Stimulated activated CD8-positive, alpha-beta memory T cell treated with anti-CD3 and anti-CD28 coated beads, Interleukin-4, amount 100 ng/mL, for 24 hours (primary cell): ENCODE data around the gene ST6GALNAC3.
"Not testable (repeated sequence)": the region's sequence is repeated elsewhere in the genome, so short reads cannot be mapped to it uniquely, and the experiment has no call there.

Experiments used
- DNase-seq: peaks from one replicate; pipeline ENCODE4 v3.0.0-alpha.2; 2020; ENCODE audit warnings: low read depth

Gene ST6GALNAC3

DNA sequence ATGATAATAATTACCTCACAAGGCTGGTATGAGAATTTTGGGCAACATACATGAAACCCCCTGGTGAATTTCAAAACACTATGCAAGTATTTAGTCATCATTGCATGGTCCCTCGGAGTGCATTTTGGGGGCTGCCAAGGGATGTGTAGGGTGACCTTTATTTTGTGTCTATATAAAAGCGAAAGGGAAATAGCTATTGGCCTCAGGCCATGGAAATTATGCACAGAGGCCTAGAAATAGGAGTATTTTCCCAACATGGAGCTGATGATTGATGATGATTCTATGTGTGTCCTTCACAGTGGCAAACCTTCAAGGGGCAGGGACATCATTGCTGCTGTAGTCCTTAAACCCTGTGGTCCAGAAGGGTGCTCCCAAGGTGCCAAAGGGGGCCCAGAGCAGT lies 265.5 kb downstream of the ST6GALNAC3 start:
- no peak for DNase-seq

DNA sequence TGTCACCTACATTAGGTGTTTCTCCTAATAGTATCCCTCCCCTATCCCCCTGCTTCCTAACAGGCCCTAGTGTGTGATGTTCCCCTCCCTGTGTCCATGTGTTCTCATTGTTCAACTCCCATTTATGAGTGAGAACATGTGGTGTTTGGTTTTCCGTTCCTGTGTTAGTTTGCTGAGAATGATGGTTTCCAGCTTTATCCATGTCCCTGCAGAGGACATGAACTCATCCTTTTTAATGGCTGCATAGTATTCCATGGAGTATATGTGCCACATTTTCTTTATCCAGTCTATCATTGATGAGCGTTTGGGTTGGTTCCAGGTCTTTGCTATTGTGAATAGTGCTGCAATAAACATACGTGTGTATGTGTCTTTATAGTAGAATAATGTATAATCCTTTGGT lies 267.3 kb downstream of the ST6GALNAC3 start:
- not testable (repeated sequence) for DNase-seq

DNA sequence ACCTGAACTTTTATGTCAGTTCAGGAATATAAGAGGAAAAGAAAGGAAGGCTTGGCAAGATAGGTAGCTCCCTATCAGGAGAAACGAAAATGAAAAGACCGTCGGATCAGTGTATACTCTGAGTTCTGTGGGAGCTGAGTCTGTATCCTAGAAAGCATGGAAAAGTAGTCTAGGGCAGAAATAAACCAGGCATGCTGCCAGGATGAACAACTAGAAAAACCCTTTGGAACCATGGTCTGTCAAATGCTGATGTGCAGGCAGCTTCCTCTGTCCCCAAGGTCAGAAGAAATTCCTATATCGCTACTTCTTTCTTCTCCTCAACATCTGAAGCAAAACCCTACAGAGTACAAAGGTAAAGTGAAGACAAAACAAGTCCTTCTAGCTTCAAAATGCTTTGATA lies 268.8 kb downstream of the ST6GALNAC3 start:
- DNase-seq = no peak

DNA sequence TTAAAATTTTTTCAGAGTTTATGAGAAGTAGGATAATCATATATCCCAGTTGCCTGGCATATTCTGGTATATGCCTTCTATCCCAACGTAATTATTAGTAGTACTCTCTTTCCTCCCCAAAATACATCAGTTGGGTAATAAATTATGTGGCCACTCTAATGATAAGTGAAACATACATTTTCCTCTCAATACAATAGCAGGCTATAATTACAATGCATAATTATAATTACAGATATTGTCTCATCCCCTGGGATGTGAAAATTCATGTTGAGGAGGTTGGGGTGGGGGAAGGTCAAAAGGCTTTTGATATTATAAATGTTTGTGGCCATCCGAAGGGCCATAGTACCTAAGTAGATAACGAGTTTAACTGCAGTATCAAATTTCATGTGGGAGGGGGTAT lies 277.1 kb downstream of the ST6GALNAC3 start:
- DNase-seq = no peak

DNA sequence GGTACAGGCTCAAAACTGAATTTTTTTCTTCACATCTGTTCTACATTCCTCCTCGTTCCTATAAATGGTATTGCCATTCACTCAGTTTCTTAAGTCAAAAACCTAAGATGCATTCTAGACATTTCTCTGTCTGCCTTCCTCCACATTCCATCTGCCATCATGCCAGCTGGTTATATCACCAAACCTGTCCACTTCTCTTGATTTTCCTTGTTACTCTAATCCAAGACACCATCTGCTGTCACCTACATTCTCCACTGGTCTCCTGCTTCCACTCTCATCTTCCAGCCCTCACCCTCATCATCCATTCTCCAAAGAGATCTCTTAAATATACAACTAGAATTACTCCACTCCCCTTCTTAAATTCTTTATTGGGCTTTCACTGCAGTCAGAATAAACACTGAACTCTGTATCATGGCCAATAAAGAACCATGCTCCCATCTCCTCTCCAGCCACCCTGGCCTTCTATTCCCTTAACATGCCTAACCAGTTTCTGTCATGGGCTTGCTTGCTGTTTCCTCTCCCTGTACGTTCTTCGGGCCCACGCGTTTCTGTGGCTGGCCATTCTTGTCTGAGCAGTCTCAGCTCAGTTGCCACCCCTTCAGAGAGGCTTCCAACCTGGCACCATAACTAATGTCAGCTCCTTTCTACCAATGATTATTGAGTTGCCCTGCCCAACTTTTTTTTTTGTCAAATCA lies 278.3 kb downstream of the ST6GALNAC3 start:
- DNase-seq = no peak

DNA sequence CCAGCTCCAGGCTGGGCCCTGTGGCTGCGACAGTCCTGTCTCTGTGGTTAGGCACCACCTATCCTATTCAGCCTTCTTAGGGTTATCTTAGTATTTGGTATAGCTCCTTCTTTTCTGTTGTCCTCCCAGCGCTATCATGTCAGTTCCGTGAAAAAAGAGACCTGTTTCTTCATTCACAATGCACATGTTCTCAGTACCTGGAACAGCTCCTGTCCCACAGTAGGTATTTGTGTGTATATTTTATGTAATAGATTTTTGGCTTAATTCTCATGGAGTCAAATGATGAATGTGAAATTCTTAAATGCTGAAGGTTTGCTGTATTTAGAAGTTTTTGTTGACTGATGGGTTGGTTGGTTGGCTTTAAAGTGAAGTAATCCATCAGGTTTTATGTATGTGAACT lies 279.7 kb downstream of the ST6GALNAC3 start:
- DNase-seq = no peak

DNA sequence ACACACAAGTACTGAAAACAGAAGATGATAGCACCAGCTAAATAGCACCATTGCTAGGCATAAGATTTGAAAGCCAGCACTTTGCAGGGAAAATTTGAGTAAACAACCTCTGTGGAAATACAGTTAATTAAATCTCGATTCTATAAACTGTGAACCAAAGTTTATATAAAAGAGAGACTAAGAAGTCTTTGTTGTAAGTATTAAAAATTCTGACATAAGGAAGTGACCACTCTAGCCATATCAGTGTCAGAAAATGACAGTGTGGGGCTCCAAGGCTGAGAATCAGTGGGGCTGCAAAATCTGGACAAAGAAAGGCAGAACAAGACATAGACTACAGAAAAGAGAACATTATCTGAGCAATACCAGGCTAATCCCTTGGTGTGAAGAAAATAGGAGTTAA lies 292.2 kb downstream of the ST6GALNAC3 start:
- no peak for DNase-seq

DNA sequence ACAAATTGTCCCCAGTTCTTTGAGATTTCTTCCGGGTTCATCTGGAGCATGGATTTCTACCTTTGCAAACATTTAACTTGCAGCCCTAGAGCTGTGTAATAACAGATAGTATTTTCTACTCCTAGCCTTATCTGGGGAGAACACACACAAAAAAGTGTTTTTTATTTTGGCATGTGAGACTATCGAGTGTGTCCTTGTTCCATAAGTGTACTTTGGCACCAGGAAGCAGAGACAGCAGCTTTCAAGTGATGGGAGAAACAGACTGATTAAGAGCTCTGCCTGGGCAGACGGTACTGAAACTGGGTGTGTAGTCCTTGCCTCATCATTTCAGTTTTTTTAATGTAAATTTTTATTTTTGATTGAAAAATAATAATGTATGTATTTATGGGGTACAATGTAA lies 297.4 kb downstream of the ST6GALNAC3 start:
- no peak for DNase-seq

DNA sequence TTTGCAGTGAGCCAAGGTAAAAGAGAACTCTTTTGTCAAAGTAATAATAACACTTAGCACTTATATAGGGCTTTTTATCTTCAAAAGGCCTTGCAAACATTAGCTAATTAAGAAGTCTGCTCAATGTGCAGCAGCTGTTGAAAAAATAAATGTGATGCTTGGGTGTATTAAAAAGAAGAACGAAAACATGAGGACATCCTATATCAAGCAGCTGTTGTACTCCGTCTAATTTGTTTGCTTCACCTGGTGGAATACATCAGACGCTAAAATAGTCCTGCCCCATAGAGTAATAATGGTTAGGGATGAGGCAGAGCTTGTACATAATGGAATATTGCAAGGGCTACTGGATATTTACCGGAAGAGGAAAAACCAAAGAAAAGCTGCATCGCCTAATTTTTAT lies 299.5 kb downstream of the ST6GALNAC3 start:
- DNase-seq = no peak

DNA sequence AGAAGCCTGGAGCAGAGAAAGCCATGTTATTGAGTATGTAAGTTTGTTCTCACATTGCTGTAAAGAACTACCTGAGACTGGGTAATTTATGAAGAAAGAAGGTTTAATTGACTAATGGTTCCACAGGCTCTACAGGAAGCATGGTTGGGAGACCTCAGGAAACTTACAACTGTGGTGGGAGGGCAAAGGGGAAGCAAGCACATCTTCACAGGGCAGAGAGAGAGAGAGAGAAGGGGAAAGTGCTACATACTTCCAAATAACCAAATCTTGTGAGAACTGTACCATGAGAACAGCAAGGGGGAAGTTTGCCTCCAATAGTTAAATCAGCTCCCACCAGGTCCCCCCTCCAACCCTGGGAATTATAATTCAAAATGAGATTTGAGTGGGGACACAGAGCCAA lies 302.7 kb downstream of the ST6GALNAC3 start:
- no peak for DNase-seq

DNA sequence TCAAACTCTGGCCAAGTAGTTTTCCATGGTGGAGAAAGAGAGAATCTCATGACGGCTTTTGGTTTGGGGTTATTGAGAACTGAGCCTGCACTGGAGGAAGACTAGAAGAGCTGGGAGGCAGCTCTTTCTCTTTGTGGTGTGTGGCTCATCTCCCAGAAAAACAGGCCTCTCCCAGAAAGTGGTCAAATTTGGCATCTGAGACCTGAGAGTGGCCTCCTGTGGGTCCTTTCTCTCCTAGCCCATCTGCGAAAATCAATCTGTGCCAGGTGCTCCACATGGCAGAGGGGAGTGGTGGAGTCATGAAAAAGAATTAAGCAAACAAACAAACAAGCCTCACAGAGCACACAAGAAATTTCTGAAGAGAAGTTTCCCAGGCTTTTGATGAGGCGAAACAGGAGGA lies 305.0 kb downstream of the ST6GALNAC3 start:
- no peak for DNase-seq

DNA sequence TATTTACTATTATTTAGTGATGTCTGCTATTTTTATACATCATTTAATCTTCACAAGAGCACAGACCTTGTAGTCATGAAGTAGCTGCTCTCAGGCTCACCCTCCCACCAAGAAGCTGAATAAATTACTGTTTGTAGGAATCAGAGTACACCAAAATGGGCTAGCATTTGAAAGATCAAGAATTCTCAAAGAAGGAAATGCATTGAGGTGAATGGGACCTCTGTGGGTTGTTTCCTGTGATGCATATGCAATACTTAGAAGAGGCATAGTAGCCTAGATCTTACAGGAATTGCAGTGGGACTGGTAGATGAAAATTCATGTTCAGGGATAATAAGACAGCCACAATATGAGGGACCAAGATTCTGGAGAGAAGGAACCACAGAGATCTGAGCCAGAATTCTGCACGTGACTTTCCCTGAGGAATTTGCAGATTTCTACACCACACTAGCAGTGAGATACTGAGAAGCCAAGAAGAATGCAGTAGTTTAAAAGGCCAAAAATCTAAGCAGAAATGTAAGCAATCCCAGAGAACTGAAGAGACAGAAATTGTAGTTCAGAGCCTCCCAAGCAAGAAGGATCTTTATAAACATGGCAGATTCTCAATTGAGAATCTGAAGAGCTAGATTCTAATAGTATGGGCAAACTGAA lies 307.0 kb downstream of the ST6GALNAC3 start:
- no peak for DNase-seq

DNA sequence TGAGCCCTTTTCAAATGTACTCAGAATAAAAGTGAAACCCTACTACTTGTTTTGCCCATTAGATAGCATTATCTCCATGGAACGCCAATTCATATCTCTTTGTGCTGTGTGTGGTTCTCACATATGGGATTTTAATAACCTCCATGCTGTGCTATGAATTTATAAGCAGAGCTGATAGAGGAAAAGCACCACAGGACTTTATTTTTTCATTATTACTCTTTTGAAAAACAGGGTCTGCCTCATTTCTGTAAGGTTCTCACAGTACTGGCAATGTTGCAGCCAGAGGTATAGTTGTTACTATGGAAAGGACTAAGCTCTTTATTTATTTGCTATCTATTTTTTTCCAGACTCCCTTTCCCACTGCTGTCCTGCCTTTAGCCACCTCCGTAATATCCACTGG lies 313.7 kb downstream of the ST6GALNAC3 start:
- DNase-seq = no peak

DNA sequence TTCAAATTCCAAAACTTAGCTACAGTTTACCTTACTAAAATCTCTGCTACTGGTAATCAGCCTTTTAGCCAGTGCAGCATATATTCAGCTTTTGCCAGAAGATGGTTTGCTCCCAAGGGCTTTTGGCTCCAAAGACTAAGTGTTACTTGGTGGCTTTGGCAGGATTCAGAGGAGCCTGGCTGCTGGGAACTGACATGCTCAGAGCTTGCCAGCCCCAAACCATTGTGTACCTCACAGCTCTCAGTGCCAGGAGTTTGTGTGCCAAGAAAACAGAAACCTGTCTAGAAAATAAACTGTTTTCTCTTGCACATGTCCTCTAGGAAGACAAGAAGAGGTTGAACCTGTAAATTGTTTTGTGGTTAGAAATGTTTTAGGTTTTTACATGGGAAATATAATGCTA lies 315.9 kb downstream of the ST6GALNAC3 start:
- DNase-seq = no peak

DNA sequence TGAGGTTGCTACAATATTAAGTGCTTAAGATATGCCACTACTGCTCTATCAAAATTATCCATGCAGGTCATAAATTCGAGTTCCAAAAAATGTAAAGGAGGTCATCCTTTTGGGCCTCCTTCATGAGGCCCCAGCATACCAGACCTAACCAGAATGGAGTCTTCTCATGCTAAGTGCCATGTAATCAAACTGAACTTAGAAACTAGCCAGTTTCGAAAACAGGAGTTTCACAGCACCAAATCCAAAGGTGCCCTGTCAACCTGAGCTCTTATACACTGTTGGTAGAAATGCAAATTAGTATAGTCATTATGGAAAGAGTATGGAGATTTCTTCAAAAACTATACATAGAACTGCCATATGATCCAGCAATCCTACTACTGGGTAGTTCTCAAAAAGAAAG lies 320.5 kb downstream of the ST6GALNAC3 start:
- DNase-seq = no peak

DNA sequence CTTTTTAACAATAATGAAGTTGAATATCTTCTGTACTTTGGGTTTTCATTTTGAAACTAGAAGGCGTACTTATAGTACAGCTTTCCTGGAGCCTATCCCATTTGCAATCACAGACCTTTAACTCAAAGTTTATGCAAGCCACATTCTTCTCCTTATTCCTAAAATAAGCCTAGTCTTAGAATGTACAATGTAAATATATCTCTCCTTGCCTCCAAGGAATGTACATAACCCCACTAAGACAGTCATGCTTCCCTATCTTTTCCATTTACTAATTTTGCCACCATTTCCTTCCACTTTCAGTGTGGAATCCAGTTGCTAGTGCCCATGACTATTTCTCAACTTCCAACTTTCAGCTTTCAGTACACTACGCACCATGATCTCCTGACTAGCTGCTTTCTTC lies 327.6 kb downstream of the ST6GALNAC3 start:
- no peak for DNase-seq

DNA sequence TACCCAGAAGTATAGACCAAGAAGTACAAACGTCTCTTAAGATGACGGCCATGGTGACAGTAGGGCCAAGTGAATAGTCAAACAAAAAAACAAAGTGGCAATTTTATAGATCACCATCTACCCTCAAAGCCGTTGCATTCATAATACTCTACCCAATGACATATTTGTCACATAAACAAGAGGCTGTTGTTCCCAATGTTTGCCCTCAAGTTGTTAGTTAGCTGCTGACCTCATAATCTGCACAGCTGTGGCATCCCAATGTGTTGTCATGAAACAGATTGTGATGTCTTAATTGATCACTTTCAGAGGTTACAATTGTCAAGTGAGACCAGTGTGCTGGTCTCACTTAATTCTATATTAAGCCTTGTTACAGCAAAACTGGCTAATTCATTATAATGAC lies 333.8 kb downstream of the ST6GALNAC3 start:
- no peak for DNase-seq

DNA sequence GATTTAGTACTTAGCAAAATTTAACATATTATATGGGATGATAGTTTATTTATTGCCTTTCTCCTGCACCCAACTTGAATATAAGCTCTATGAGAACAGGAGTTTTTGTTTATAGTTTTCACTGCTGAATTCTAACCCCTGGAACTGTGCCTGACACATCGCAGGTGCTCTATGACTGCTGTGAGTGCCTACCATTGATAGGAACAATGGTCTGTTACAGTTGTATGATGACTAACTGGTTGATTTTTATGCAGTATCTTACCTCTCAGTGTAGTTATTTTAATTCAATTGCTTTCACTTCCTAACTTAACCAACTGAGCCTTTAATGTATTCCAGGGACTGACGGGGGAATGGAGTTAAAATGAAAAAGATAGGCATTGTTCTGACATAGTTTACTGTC lies 336.0 kb downstream of the ST6GALNAC3 start:
- no peak for DNase-seq

DNA sequence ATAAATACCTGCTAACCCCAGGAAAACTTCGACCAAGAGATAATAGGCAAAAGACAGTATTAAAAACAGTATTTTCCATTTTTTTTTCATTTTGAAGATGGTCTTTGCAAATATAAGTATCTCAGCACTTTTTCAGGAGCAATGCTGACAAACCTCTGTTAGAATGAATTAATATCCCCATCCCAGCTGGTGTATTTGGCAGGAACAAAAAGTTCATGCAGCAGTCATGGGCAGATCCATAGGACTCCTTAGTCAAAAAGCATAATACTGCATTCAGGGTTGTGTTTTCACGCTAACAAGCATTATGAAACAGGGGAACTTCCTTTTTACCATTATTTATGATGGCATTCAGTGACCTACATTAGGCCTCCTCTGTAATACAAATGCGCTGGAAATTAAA lies 344.0 kb downstream of the ST6GALNAC3 start:
- no peak for DNase-seq

DNA sequence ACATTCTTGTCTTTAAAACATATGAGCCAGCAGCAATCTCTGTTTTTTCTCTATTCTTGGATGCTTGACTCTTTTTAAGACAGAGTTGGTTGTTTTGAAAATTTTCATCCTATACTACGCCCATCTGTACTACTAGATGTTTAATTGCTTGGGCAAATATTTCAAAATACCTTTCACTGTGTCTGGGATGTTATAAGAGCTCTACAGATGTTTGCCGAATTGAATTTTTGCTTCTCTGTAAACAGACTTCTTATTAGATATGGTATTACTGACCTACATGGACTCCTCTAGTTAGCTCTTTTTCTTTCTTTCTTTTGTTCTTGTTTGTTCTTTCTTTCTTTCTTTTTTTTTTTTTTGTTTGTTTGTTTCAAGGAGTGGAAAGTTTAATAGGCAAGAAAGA lies 345.1 kb downstream of the ST6GALNAC3 start:
- no peak for DNase-seq

DNA sequence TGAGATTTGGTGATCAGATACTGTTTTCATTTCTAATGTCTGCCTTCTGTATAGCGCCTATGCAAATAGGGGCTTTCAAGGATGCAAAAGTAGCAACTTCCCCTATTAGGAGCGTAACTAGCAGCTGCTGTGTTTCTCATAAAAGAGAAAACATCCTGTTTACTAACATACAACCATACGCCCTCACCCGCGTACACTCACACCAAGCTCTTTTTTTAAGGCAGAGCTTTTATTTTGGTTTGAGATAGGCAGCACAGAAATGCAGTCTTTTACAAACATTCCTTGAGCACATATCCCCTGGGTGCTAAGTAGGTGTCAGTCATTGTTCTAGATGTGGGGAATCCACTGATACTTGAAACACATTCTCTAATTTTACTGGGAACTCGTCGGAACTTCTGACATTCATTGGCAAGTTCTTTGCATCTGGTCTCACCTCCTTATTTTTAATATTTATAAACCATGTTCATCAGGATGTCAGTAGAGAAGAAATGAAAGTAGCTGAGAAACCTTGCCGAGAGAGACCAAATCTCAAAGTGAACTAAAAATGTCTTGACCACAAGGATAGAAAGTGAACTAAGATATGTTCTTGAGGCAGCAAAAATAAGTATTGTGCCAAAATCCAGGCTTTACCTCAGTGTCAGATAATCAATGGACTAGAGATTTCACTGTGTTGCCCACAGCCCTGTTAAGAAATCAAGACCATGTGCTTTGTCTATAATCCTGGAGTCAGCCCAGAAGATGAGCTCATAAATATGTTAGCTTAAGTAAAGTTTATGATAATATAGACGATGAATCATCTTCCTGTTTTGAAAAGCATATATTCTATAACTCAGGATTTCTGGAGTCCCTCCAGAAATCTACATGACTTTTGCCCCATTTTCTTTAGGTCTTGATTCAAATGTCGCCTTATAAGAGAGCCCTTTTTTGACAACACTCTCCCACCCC lies 350.9 kb downstream of the ST6GALNAC3 start:
- DNase-seq = no peak

DNA sequence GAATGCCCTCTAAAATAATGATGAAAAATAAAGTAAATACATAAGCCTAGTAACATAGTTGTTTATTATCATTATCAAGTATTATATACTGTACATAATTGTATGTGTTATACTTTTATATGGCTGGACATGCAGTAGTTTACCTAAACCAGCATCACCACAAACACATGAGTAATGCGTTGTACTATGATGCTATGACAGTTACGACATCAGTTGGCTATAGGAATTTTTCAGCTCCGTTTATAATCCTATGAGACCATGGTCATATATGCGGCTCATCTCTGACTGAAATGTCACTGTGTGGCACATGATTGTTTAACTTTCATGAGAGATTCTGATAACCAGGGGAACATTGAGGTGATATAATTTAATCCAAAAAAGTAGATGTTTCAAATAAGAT lies 352.1 kb downstream of the ST6GALNAC3 start:
- no peak for DNase-seq

DNA sequence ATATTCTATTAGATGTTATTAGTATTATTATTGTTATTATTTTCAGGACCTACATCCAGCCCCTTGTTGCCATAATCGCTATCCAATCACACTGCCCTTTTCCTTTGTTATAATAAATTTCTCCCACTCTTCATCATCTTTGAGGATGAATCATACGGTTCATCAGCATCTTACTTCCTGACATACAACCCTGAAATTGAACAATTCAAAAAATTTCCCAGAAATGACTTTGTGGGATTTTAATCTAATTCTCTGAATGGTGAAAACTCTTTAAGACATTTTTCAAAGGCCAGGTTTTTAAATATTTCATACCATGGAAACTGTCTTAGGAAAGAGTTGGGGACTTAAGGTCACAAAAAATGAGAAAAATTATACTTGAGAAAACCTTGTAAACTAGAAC lies 353.5 kb downstream of the ST6GALNAC3 start:
- no peak for DNase-seq
